ENCODE data around the gene TULP4.

Gene TULP4

GRCh38 chr6:158284876-158285655, 27.2 kb upstream of the TULP4 start:
- H3K4me3 ChIP-seq (ENCODE audit: low read depth, low read length): no peak overlapping the region
- no peak for TF ChIP-seq CTCF (IDR thresholded peaks at IDR 0.05; ENCODE audit: low read depth, low read length)

- no peak overlapping the region for H3K4me3 ChIP-seq (ENCODE audit: low read depth, low read length)
- TF ChIP-seq CTCF (IDR thresholded peaks at IDR 0.05; ENCODE audit: low read depth, low read length): no peak
Observed at GRCh38 chr6:158285656-158286021, 26.6 kb upstream of the TULP4 start.

GRCh38 chr6:158286413-158286812, 25.9 kb upstream of the TULP4 start:
- no peak for TF ChIP-seq CTCF (IDR thresholded peaks at IDR 0.05; ENCODE audit: low read depth, low read length)
- no peak overlapping the region for H3K4me3 ChIP-seq (ENCODE audit: low read depth, low read length)

GRCh38 chr6:158287047-158287446, 25.2 kb upstream of the TULP4 start:
- no peak for TF ChIP-seq CTCF (IDR thresholded peaks at IDR 0.05; ENCODE audit: low read depth, low read length)
- H3K4me3 ChIP-seq (ENCODE audit: low read depth, low read length): no peak overlapping the region

GRCh38 chr6:158290040-158290439, 22.2 kb upstream of the TULP4 start:
- H3K4me3 ChIP-seq (ENCODE audit: low read depth, low read length): no peak overlapping the region
- no peak for TF ChIP-seq CTCF (IDR thresholded peaks at IDR 0.05; ENCODE audit: low read depth, low read length)

- TF ChIP-seq CTCF (IDR thresholded peaks at IDR 0.05; ENCODE audit: low read depth, low read length): no peak
- H3K4me3 ChIP-seq (ENCODE audit: low read depth, low read length): no peak overlapping the region
Observed at GRCh38 chr6:158290659-158291058, 21.6 kb upstream of the TULP4 start.

- TF ChIP-seq CTCF (IDR thresholded peaks at IDR 0.05; ENCODE audit: low read depth, low read length): no peak
- no peak overlapping the region for H3K4me3 ChIP-seq (ENCODE audit: low read depth, low read length)
Observed at GRCh38 chr6:158292016-158292415, 20.2 kb upstream of the TULP4 start.

Measured in WI38 (cell line).